GM18517 (cell line): ENCODE data around the gene ZP3.
A peak's percentile ranks its signal among the peaks of the same experiment; 100 is the strongest.
"Not testable (repeated sequence)": the region's sequence is repeated elsewhere in the genome, so short reads cannot be mapped to it uniquely, and the experiment has no call there.

Source experiments
- ATAC-seq: cut with Tn5 transposase; IDR thresholded peaks from one replicate; pipeline ENCODE4 v1.9.1; 2021; ENCODE audit warnings: mild to moderate bottlenecking, moderate library complexity; ENCODE audit not compliant: unreplicated experiment

Gene ZP3

DNA sequence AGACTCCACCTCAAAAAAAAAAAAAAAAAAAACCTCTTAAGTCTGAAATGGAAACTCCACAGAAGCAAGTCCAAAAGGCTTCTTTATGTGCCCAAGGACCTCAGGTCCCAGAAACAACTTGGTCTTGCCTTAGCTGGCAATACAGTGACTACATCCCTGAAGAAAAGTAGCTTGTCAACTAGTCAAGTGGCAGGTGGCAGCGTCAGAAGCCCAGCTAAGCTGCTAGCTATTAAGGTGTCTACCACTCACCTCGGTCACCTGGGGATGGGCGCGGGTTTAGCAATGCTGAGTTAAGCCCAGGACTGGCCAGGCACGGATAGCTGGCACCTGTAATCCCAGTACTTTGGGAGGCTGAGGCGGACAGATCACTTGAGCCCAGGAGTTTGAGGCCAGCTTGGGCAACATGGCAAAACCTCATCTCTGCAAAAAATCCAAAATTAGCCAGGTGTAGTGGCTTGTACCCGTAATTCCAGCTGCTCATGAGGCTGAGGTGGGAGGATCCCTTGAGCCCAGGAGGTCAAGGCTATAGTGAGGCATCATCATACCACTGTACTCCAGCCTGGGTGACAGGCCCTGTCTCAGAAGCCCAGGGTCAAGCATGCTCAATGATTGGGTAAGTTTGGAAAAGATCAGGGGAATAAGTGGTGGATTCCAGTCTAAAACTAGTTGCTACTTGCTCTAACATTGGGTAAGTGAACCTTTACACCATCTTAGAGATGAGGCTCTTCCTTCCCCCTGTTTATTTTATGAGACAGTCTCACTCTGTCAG lies 14.6 kb downstream of the ZP3 start:
- not testable (repeated sequence) for ATAC-seq

DNA sequence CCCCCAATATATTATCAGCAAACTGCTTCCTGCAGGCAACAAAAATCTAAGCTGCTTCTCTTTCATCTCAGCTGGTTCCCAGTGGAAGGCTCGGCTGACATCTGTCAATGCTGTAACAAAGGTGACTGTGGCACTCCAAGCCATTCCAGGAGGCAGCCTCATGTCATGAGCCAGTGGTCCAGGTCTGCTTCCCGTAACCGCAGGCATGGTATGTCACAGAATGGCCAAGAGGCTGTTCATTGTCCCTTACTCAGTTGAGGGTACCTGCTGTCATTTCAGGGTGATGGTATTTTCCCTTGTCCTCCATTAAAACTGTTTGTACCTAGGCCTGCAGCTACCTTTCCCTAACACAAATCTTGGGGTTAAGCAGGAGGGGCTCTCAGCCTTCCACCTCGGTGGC lies 15.7 kb downstream of the ZP3 start:
- not testable (repeated sequence) for ATAC-seq

- ATAC-seq: peak; percentile 63
These were observed 17.0 kb downstream of the ZP3 start for GRCh38 chr7:76441792-76442191.

DNA sequence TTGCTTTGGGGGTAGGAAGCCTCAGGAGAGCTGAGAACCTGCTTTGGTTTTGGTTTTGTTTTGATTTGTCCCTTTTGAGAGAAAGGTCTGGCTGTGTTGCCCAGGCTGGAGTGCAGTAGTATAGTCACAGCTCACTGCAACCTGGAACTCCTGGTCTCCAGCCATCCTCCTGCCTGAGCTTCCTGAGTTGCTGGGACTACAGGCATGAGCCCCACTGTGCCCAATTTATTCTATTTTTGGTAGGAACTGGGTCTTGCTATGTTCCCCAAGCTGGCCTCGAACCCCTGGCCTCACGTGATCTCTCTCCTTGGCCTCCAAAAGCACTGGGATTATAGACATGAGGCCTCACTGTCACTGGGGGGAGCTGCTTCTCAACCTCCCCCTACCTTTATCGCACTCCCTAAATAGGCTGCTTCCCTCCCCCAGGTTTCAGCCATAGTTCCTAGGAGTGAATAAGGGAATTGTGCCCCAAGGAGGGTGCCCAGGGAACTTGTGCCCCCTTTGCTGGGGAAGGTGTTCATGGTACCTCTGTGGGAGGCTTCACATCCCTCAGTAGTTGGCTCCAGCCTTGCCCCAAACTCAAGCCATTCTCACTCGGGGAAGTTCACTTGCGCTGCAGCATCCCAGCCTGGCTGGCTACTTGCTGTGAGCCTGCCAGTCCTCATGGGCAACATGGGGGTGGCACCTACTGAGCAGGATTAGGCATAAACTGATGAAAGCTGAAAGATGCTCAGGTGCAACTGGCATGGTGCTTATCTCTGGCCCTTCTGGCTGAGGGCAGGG lies 18.1 kb downstream of the ZP3 start:
- not testable (repeated sequence) for ATAC-seq

GRCh38 chr7:76443846-76444245 lies 19.1 kb downstream of the ZP3 start:
- ATAC-seq: not testable (repeated sequence)

DNA sequence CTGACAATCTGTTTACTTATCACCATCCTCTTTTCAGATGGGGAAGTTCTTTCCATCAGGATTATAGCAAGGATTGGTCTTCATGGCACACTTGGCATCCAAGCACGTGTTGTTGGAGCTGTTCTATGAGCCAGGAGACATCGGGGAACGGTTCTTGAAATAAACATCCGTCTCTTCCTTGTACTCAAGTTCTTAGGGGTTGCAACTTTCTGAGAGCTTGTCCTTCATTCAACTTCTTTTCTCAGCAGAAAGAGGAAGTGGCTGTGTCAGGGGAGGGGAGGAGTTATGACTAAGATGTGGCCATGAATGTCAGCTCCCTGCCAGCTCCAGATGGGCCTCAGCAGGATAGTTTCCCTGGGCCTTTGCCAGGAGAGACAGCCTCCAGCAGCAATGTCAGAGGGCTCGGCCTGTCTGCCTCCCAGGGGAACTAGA lies 20.8 kb downstream of the ZP3 start:
- ATAC-seq: peak; percentile 78

- ATAC-seq: not testable (repeated sequence)
These were observed 32.3 kb downstream of the ZP3 start for GRCh38 chr7:76457017-76457416.

DNA sequence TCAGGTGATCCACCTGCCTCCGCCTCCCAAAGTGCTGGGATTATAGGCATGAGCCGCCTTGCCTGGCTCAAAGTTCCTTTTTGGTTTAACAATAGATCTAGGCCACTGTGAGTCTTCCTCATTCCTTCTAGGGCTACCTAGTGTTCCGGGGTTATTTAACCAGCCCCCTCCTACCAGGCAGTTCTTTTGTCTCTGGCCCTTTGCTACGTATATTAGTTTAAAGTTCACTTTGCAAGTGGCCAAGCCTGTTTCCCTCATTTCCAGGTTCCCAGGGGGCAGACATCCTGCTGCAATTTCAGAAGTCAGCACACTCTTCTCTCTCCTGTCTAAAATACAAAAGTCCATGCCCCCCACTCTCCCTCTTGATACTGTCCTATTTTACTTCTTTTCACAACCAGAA lies 33.8 kb downstream of the ZP3 start:
- not testable (repeated sequence) for ATAC-seq

DNA sequence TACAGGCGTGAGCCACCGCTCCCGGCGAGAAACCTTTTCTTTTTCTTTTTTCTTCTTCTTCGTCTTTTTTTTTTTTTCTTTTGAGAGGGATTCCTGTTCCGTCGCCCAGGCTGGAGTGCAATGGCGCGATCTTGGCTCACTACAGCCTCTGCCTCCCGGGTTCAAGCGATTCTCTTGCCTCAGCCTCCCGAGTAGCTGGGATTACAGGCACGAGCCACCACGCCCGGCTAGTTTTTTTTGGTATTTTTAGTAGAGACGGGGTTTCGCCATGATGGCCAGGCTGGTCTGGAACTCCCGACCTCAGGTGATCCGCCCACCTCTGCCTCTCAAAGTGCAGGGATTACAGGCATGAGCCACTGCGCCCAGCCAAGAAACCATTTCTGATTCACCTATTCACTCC lies 36.0 kb downstream of the ZP3 start:
- ATAC-seq: not testable (repeated sequence)

GRCh38 chr7:76461464-76462101 lies 36.8 kb downstream of the ZP3 start, which contains the start of gene DTX2:
Gene DTX2 (plus strand): TSS chr7:76461709. CDS start chr7:76480510, 18,801 bp downstream.
- ATAC-seq: peak; percentile 97

DNA sequence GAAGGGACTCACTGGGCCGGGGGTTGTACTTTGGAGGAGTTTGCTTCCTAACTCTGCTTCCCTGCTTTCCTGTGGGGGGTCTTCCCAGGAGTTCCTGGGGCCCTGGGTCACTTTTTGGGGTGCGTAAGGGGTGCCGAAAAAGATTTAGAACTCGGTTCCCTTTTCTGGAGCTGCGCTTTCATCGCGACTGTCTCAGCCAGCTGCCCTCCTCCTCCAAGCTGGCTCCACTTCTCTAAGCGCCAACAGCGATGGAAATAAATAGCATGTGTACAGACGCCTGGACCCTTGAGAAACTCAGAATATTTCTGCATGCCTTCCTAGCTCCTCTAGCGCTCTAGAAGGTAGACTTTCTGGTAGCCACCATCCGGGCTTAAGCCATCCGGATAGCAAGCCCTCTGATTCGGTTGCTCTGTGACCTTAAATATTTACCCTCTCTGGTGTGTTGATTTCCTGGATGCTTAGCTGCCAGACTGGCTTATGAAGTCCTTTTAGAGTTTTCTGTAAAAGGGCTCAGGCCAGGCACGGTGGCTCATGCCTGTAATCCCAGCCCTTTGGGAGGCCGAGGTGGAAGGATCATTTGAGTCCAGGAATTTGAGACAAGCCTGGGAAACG lies 37.6 kb downstream of the ZP3 start:
- not testable (repeated sequence) for ATAC-seq

GRCh38 chr7:76464959-76465358 lies 40.2 kb downstream of the ZP3 start:
- not testable (repeated sequence) for ATAC-seq

DNA sequence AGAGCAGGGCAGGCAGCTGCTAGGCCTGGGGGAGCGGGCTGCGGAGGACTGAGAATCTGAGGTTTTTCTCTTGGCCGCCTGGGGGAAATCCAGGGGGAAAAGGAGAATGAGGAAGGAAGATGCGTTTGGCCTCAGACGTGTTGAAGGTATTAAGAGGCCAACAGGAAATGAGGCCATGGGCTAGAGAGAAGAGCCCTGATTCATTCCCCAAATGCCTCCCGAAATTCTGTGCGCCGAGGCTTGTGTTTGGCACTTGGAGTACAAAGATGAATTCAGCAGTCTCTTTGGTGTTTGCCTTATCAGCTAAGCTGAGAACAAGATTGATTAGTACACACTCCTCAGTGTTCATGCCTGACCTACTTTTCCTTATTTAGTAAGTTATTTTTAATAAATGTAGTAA lies 41.2 kb downstream of the ZP3 start:
- ATAC-seq: not testable (repeated sequence)

DNA sequence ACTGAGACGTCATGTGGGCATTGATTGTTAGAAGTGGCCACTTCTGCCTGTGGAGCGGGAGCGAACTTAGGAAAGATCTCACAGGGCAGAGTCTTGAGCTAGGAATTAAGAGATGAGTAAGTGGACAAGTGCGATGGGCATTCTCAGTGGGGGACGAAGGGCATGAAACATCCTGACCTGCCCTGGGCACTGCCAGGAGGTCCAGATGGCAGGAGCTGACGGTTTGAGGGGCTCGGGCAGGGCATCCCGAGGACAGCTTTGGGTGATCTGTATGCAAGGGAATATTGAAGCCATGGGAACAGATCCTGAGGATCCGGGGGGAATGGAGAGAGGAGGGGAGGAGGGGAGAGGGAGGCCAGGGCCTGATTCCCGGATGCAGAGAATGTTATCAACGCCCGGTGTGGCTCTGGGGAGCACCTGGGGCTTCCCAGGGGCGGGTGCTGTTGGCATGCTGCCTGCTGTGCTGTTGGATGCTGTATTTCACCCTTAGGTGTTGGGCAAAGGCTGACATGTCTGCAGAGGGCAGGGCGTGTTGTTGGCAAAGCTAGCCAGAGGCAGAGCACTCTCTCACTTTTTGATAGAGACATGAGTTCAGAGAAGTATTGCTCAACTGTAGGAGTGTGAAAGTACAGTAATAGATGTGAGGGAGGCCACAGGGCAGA lies 43.1 kb downstream of the ZP3 start:
- ATAC-seq: not testable (repeated sequence)

DNA sequence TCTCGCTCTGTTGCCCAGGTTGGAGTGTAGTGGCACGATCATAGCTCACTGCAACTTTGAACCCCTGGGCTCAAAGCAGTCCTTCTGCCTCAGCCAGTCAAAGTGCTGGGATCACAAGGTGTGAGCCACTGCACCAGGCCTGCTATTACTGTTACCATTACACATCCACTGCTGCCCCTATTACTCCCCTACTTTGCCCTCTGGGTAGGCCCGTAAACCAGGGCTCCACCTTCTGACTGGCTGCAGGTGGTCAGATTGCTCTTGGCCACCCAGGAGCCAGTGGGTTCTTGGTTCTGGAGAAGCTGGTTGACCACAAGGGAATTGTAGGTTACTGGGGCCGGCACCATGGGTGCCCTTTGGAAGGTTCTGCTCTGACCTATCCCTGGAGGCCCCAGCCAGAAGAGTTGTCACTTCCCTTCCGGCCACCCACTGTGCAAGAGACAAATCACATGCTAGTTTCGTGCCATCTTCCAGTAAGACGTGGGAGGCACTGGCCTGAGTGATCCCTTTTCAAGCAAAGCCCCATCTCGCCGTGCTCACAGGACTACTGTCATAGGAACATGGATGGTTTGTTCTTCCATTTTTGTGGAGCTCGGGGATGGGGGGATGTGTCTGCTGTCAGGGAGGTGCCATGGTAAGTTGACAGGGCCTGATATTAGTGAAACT lies 46.9 kb downstream of the ZP3 start:
- not testable (repeated sequence) for ATAC-seq

DNA sequence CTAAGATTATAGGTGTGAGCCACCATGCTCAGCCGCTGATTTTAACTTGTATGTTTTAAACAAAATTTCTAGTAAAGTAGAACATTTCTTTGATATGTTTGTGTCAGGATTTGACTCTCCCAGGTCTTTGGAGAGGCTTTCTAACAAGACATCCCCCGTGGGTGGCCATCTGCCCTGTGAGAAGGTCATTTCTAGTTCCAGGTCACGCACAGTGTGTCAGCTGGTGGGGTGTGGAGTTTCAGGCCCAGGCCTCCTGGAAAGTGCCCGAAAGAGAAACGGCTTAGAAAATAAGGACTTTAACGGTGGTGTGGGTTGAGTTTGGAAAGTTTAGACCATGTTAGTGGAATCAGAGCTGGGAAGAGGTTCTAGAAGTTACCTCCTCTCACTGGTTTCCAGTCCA lies 48.3 kb downstream of the ZP3 start:
- ATAC-seq: not testable (repeated sequence)

DNA sequence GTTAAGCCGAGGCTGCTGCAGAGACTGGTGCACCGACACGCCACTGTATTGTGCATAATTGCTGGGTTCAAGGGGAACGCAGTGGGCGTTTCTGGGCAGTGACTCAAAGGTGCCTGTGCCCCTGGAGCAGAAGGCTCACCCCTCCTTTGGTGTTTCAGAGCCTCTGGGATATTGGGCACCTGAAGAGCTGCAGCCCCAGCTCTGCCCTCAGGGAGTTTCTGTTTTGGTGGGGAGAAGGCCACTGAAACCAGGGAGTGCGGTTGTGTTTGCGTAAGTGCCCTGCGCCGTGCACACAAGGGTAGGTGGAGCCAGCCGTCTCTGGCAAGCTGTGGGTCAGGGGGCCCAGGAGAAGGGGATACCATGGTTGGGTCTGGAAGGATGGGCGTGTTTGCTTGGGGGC lies 51.5 kb downstream of the ZP3 start:
- not testable (repeated sequence) for ATAC-seq

DNA sequence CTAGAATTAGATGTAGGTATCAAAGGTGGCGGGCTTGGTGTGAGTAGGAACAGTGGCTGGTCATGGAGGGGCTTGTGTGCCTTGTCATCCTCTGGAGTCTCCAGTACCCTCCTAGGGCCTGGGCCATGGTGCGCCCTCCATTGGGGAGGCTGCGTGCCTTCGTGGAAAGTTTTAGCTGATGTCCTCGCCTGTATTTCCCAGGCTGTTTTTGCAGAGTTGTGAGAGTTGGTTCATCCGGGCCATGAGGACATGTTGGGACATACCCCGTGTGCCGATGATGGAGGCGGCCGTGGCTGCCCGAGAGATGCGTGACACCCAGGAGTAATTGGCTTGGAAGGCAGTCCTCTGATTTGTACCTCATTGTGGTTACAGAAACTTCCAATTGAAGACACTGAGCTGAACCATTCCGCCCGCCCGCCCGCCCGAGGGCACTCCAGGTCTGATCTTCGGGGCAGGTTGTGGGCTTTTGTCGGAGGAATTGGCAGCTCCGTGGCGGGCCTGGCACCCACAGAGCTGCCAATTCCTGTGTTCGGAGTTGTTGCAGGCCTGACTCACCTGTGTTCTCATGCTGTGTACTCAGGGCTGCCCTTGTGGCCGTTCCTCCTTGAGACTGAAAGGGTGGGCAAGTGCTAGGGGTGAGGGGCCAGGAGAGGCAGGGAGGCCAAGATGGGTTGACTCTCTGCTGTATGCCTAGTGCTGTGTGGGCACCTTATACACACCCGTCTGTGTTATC lies 52.2 kb downstream of the ZP3 start:
- not testable (repeated sequence) for ATAC-seq

DNA sequence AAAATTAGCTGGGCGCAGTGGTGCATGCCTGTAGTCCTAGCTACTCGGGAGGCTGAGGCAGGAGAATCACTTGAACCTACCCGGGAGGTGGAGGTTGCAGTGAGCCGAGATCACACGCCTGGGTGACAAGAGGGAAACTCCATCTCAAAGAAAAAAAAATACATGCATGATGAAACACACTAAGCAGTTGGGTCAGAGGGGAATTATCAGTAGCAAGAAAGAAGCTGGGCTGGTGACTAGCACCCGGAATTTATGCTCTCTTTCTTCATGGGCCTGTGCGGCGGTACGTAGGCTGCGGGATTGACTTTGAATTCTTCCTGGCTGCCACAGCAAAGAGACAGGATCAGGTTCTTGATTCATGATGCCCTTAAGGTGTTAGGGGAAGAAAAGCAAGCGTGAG lies 54.9 kb downstream of the ZP3 start:
- not testable (repeated sequence) for ATAC-seq
